ENCODE measurements around the gene AKR1D1. TPM values are rescaled to one million over a fixed set of nuclear protein-coding genes. Genes with fewer than 3 reads are reported as not detected.

Gene AKR1D1
- total RNA-seq, 4 donors from 2014 or later, result not detected

DNA sequence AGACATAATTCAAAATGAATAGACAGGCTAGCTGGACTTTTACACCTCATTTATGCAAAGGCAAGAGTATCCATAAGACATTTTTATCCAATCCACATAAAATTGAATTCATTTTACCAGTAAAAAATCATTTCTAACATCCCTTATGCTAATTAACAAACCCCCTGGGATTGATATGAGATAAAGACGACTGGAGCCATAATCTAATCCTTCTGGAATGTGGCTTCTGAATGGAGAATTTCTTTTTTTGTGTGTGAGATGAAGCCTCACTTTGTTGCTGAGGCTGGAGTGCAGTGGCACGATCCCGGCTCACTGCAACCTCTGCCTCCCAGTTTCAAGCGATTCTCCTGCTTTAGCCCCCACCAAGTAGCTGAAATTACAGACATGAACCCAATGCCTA lies 90.4 kb downstream of the AKR1D1 start:
- Histone ChIP-seq H3K27ac (no peak overlapping the region), H3K9me3 (peaks cover 0 to 22% (median 4%) of the 10 kb centered on the region in 4 donors), H3K4me1 (peaks cover 0 to 1% (median 0%) of the 10 kb centered on the region in 4 donors), H3K27me3 (no peaks in the 10 kb centered on the region), H3K36me3 (no peaks in the 10 kb centered on the region), H3K4me3 (no peak overlapping the region)
- TF ChIP-seq EP300 (IDR thresholded peaks at IDR 0.05), result no peak
- TF ChIP-seq POLR2A (IDR thresholded peaks at IDR 0.05), result no peak
- TF ChIP-seq, protein P1, sequence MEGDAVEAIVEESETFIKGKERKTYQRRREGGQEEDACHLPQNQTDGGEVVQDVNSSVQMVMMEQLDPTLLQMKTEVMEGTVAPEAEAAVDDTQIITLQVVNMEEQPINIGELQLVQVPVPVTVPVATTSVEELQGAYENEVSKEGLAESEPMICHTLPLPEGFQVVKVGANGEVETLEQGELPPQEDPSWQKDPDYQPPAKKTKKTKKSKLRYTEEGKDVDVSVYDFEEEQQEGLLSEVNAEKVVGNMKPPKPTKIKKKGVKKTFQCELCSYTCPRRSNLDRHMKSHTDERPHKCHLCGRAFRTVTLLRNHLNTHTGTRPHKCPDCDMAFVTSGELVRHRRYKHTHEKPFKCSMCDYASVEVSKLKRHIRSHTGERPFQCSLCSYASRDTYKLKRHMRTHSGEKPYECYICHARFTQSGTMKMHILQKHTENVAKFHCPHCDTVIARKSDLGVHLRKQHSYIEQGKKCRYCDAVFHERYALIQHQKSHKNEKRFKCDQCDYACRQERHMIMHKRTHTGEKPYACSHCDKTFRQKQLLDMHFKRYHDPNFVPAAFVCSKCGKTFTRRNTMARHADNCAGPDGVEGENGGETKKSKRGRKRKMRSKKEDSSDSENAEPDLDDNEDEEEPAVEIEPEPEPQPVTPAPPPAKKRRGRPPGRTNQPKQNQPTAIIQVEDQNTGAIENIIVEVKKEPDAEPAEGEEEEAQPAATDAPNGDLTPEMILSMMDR (IDR thresholded peaks at IDR 0.05), result no peak
- WGBS, 2 donors, result 31 to 44% methylated on average over 4 of the region's 4 CpGs
- no peak for DNase-seq (ENCODE audit: low spot score in 2 of 2)

DNA sequence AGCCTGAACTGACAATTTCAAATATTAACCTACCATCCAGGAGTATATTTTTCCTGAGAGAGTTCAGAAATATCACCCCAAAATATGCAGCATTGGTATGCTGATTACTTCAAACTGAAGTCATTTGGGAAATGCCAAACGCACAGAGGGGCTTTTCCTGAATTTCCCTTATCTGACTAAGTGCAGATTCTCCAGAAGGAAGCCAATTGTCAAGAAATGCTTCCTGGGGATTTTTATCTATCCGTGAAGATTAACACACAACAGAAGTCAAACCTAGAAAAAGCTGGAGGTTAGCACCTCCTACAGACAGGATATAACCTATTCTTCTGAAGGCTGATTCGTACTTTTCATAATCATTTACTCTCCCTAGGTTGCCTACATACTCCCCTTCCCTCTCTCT lies 91.0 kb downstream of the AKR1D1 start:
- Histone ChIP-seq H3K27me3 (no peaks in the 10 kb centered on the region), H3K4me3 (no peak overlapping the region), H3K27ac (no peak overlapping the region), H3K4me1 (no peaks in the 10 kb centered on the region), H3K36me3 (no peaks in the 10 kb centered on the region), H3K9me3 (peaks cover 0 to 22% (median 4%) of the 10 kb centered on the region in 4 donors)
- TF ChIP-seq, protein P1 (IDR thresholded peaks at IDR 0.05), result no peak
- TF ChIP-seq POLR2A (IDR thresholded peaks at IDR 0.05), result no peak
- TF ChIP-seq EP300 (IDR thresholded peaks at IDR 0.05), result no peak
- DNase-seq (ENCODE audit: low spot score in 2 of 2), result no peak
- WGBS, 2 donors, result 57 to 68% methylated on average over 3 of the region's 3 CpGs

GRCh38 chr7:138167869-138168296 lies 91.6 kb downstream of the AKR1D1 start:
- Histone ChIP-seq H3K9me3 (peaks cover 0 to 22% (median 4%) of the 10 kb centered on the region in 4 donors), H3K27ac (no peak overlapping the region), H3K36me3 (no peaks in the 10 kb centered on the region), H3K27me3 (no peaks in the 10 kb centered on the region), H3K4me3 (no peak overlapping the region), H3K4me1 (no peaks in the 10 kb centered on the region)
- WGBS, 2 donors, result 85 to 96% methylated on average over 1 of the region's 1 CpG
- no peak for TF ChIP-seq POLR2A (IDR thresholded peaks at IDR 0.05)
- TF ChIP-seq, protein P1 (IDR thresholded peaks at IDR 0.05), result no peak
- no peak for TF ChIP-seq EP300 (IDR thresholded peaks at IDR 0.05)
- no peak for DNase-seq (ENCODE audit: low spot score in 2 of 2)

Small RNA genes lying within 50 kb of the gene (small RNA-seq; reads per million reads assigned to genes)
- gene AC024082.2 (not detected), gene RN7SKP223 (not detected)

Other genes with a start within 250 kb of the AKR1D1 start
- gene DGKI, start 229.5 kb upstream of the AKR1D1 start, total RNA-seq, result 1 to 10 TPM in 3 of 4 donors, under 1 TPM in 1; 0.21 to 2.7 (median 1.7) TPM
- gene CREB3L2, start 74.4 kb upstream of the AKR1D1 start, total RNA-seq, result 10 to 100 TPM; 43.5 to 73.0 (median 51.2) TPM